ENCODE measurements around the gene CCNG1. TPM values are rescaled to one million over a fixed set of nuclear protein-coding genes. Genes with fewer than 3 reads are reported as not detected.
A peak's percentile ranks its signal among the peaks of the same experiment; 100 is the strongest.

Gene CCNG1
- total and polyA plus RNA-seq, 8 donors = 55.1 to 222 (median 124) TPM

DNA sequence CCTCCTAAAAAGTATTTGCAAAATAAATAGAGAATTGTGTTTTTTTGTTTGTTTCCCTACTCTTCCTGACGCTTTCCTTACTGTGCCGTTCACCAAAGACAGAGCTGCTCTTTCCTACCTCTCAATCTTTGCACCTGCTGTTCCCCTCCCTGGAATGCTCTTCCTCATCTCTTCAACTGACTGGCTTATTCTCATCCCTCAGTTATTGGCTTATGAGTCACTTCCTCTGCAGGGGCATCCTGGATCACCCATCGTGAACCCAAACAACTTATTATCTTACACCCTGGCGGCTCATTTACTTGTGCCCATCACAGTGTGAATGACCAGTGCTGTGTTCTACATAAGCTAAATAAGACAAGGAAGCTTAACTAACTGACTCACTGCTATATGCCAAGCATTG, 36.1 kb upstream of the CCNG1 start:
- H3K4me1 ChIP-seq = no peaks in the 10 kb centered on the region
- no peak overlapping the region for H3K4me3 ChIP-seq
- WGBS, 2 donors = 77 to 80% methylated on average over 4 of the region's 4 CpGs
- no peak for DNase-seq
- no peaks in the 10 kb centered on the region for H3K36me3 ChIP-seq
- H3K27ac ChIP-seq = no peak overlapping the region
- no peak for ATAC-seq
- TF ChIP-seq, protein P1, sequence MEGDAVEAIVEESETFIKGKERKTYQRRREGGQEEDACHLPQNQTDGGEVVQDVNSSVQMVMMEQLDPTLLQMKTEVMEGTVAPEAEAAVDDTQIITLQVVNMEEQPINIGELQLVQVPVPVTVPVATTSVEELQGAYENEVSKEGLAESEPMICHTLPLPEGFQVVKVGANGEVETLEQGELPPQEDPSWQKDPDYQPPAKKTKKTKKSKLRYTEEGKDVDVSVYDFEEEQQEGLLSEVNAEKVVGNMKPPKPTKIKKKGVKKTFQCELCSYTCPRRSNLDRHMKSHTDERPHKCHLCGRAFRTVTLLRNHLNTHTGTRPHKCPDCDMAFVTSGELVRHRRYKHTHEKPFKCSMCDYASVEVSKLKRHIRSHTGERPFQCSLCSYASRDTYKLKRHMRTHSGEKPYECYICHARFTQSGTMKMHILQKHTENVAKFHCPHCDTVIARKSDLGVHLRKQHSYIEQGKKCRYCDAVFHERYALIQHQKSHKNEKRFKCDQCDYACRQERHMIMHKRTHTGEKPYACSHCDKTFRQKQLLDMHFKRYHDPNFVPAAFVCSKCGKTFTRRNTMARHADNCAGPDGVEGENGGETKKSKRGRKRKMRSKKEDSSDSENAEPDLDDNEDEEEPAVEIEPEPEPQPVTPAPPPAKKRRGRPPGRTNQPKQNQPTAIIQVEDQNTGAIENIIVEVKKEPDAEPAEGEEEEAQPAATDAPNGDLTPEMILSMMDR (IDR thresholded peaks at IDR 0.05) = no peak
- intact Hi-C loops (cut with DNase I) = no loop called here
- H3K27me3 ChIP-seq = no peaks in the 10 kb centered on the region
- no peak for FAIRE-seq
- H3K9me3 ChIP-seq = no peaks in the 10 kb centered on the region

DNA sequence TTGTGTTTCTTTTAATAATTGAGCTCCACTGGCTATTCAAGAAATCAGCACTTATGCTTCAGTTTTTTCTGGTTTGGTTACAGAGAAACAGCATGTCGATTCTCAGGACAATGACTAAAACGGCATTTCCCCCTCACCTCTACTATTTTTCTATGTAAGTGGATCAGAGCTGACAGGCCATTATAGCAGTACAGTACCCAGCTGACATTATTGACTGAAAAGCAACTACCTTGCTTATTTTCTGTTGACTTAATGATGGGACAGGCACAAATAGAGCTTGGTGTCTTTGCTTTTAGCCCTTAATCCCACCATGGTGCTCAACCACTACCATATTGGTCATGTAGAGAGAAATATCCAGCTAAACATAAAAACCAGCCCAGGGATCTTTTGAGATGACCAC, 35.4 kb upstream of the CCNG1 start:
- Histone ChIP-seq H3K27me3 (no peaks in the 10 kb centered on the region), H3K4me1 (no peaks in the 10 kb centered on the region), H3K36me3 (no peaks in the 10 kb centered on the region), H3K9me3 (no peaks in the 10 kb centered on the region), H3K4me3 (no peak overlapping the region), H3K27ac (no peak overlapping the region)
- WGBS, 2 donors = 66 to 81% methylated on average over 2 of the region's 2 CpGs
- FAIRE-seq = no peak
- ATAC-seq = no peak
- DNase-seq = no peak
- TF ChIP-seq, protein P1 (IDR thresholded peaks at IDR 0.05) = no peak
- intact Hi-C loops (cut with DNase I) = no loop called here

DNA sequence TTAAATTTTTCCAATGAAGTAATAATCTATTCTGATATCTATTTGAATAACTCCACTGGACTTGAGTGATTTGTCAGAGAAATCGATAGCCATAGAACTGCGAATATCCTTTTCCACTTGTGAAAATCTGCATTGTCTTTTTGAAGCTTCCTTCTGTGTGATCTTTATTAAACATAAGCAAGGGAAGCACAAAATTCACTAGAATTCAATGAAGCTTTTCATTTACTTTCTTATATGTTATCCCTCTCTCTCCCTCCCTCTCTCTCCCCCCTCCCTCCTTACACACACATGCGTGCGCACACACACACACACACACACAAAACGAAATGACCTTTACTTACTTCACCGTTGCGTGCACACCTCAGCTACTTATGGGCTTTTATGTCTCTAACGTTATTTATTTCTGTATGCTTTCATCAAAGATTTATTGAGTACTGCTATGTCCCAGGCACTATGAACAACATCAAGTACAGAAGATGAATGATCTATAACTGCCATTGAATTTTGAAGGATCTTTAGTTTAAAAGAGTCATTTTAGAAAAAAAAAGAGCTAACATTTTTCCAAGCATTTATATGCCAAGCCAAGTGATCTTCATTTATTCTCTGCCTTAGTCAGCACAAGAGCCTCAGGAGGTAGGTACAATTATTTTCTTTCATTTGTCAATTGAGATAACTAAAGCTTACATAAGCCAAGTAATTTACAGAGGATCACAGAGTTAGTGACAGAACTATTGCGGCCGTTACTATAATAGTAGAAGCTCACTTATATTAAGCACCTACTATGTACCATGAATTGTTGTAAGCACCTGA, 32.8 kb upstream of the CCNG1 start:
- intact Hi-C loops (cut with DNase I) = no loop called here
- H3K4me3 ChIP-seq = no peak overlapping the region
- H3K36me3 ChIP-seq = no peaks in the 10 kb centered on the region
- no peak for DNase-seq
- no peaks in the 10 kb centered on the region for H3K27me3 ChIP-seq
- no peak for ATAC-seq
- H3K9me3 ChIP-seq = no peaks in the 10 kb centered on the region
- FAIRE-seq = no peak
- no peaks in the 10 kb centered on the region for H3K4me1 ChIP-seq
- no peak overlapping the region for H3K27ac ChIP-seq
- TF ChIP-seq, protein P1 (IDR thresholded peaks at IDR 0.05) = no peak
- WGBS, 2 donors = 30 to 31% methylated on average over 10 of the region's 10 CpGs

DNA sequence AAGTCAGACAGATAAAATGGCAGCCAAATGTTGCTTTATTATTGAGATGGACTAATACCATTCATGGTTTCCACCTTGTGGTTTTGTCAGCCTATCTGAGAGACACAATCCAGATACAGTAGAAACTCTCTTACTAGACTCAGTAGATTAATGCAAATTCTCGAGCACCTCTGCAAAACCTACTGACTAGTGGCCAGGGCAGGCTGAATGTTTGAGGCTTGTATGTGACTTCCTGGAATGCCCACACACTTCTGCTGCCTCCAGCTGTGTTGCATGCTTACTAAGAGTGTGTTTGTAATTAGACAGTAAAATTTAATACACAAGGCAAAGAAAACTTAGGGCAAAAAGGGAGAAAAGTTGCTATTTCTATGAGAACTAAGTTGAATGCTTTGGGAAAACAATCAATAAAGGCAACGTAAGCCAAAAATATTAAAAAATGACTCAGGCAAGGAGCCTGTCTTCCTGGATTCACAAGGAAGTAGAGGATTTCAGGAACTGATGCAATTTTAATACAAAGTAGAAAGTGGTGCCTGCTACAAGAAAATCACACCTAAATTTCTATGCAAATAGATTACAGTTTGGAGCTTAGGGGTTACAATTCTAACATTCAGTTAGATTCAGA, 30.2 kb upstream of the CCNG1 start:
- no peaks in the 10 kb centered on the region for H3K36me3 ChIP-seq
- intact Hi-C loops (cut with DNase I) = no loop called here
- no peak for FAIRE-seq
- peak overlapping the region in 1 of 4 donors; percentile 5 for H3K27ac ChIP-seq
- H3K4me1 ChIP-seq = no peaks in the 10 kb centered on the region
- WGBS, 2 donors = 35 to 42% methylated on average over 2 of the region's 2 CpGs
- no peaks in the 10 kb centered on the region for H3K9me3 ChIP-seq
- no peaks in the 10 kb centered on the region for H3K27me3 ChIP-seq
- peak in 3 of 4 donors; percentile 37 to 72 (median 47) for ATAC-seq
- TF ChIP-seq, protein P1 (IDR thresholded peaks at IDR 0.05) = no peak
- no peak for DNase-seq
- no peak overlapping the region for H3K4me3 ChIP-seq

Data from pancreas (tissue), 10 donors.